Measurements from ENCODE around the gene FNDC1.

DNA sequence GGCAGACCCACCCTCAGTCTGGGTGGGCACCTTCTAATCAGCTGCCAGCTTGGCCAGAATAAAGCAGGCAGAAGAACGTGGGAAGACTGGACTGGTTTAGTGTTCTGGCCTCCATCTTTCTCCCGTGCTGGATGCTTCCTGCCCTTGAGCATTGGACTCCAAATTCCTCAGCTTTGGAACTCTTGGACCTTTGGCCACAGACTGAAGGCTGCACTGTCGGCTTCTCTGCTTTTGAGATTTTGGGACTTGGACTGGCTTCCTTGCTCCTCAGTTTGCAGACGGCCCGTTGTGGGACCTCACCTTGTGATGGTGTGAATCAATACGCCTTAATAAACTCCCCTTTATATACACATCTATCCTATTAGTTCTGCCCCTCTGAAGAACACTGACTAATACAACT lies 20.6 kb upstream of the FNDC1 start:
- TF ChIP-seq, protein P1, sequence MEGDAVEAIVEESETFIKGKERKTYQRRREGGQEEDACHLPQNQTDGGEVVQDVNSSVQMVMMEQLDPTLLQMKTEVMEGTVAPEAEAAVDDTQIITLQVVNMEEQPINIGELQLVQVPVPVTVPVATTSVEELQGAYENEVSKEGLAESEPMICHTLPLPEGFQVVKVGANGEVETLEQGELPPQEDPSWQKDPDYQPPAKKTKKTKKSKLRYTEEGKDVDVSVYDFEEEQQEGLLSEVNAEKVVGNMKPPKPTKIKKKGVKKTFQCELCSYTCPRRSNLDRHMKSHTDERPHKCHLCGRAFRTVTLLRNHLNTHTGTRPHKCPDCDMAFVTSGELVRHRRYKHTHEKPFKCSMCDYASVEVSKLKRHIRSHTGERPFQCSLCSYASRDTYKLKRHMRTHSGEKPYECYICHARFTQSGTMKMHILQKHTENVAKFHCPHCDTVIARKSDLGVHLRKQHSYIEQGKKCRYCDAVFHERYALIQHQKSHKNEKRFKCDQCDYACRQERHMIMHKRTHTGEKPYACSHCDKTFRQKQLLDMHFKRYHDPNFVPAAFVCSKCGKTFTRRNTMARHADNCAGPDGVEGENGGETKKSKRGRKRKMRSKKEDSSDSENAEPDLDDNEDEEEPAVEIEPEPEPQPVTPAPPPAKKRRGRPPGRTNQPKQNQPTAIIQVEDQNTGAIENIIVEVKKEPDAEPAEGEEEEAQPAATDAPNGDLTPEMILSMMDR (IDR thresholded peaks at IDR 0.05): no peak
- TF ChIP-seq POLR2A (IDR thresholded peaks at IDR 0.05) (no peak), POLR2AphosphoS5 (IDR thresholded peaks at IDR 0.05; ENCODE audit: insufficient read depth in 1 of 2, low read depth in 1 of 2) (no peak)
